Activated CD8-positive, alpha-beta memory T cell treated with anti-CD3 and anti-CD28 coated beads for 36 hours (primary cell): ENCODE measurements around the gene EFR3B. TPM values are rescaled to one million over a fixed set of nuclear protein-coding genes. Genes with fewer than 3 reads are reported as not detected.

Source experiments
- CTCF ChIA-PET: fragments of 350-600 bp; sonication (Branson Sonifier 250); formaldehyde crosslinking; loops from one replicate; lab custom pipeline; 2021; ENCODE audit warnings: antibody characterized with exemption; lab: Charles Lee
- POLR2A ChIA-PET: fragments of 350-600 bp; sonication (Branson Sonifier 250); formaldehyde crosslinking; loops from one replicate; lab custom pipeline; 2021; ENCODE audit warnings: antibody characterized with exemption; lab: Charles Lee
- total RNA-seq, 2 experiments: library from RNA; stranded (reverse); gene quantifications; one replicate each; pipeline ENCODE4 v1.2.3, GENCODE V29; 2021

The EFR3B gene
- total RNA-seq, 2 experiments from 2014 or later = 0.17 to 0.25 TPM

GRCh38 chr2:25062511-25062917, 20.6 kb downstream of the EFR3B start:
- POLR2A ChIA-PET = no interaction called here
- CTCF ChIA-PET = no interaction called here

GRCh38 chr2:25063876-25064660, 22.2 kb downstream of the EFR3B start:
- ChIA-PET POLR2A (interaction anchor here (0.8 kb wide), 1 partner anchor 28 kb away, joined by 3 read pairs; no protein-coding TSS in a partner anchor), CTCF (interaction anchor here (1.3 kb wide), 1 partner anchor 9 kb away, joined by 3 read pairs; no protein-coding TSS in a partner anchor)

GRCh38 chr2:25065768-25066167, 23.9 kb downstream of the EFR3B start:
- CTCF ChIA-PET = interaction anchor here (1.0 kb wide), 1 partner anchor 14 kb away, joined by 5 read pairs; no protein-coding TSS in a partner anchor
- POLR2A ChIA-PET = no interaction called here

- ChIA-PET CTCF (no interaction called here), POLR2A (no interaction called here)
These were observed 24.6 kb downstream of the EFR3B start for GRCh38 chr2:25066455-25066854.

GRCh38 chr2:25068217-25068616, 26.3 kb downstream of the EFR3B start:
- CTCF ChIA-PET = interaction anchor here (0.7 kb wide), 1 partner anchor 12 kb away, joined by 3 read pairs; no protein-coding TSS in a partner anchor
- POLR2A ChIA-PET = no interaction called here

- ChIA-PET CTCF (no interaction called here), POLR2A (no interaction called here)
These were observed 30.1 kb downstream of the EFR3B start for GRCh38 chr2:25071966-25072365.

GRCh38 chr2:25072606-25073005, 30.7 kb downstream of the EFR3B start:
- CTCF ChIA-PET = interaction anchor here (1.0 kb wide), 1 partner anchor 8 kb away, joined by 3 read pairs; no protein-coding TSS in a partner anchor
- POLR2A ChIA-PET = no interaction called here

GRCh38 chr2:25073025-25073424, 31.1 kb downstream of the EFR3B start:
- POLR2A ChIA-PET = no interaction called here
- CTCF ChIA-PET = interaction anchor here (0.5 to 1.0 kb wide), 2 partner anchors 9 to 86 kb away, joined by 3 to 4 read pairs; no protein-coding TSS in a partner anchor

- POLR2A ChIA-PET = no interaction called here
- CTCF ChIA-PET = no interaction called here
These were observed 32.0 kb downstream of the EFR3B start for GRCh38 chr2:25073914-25074313.

GRCh38 chr2:25074826-25075225, 33.0 kb downstream of the EFR3B start:
- CTCF ChIA-PET = no interaction called here
- POLR2A ChIA-PET = no interaction called here

- ChIA-PET POLR2A (no interaction called here), CTCF (no interaction called here)
These were observed 34.9 kb downstream of the EFR3B start for GRCh38 chr2:25076749-25077148.

GRCh38 chr2:25077789-25078169, 35.9 kb downstream of the EFR3B start:
- POLR2A ChIA-PET = no interaction called here
- CTCF ChIA-PET = no interaction called here

- POLR2A ChIA-PET = interaction anchor here (0.6 kb wide), 1 partner anchor 132 kb away, joined by 5 read pairs; no protein-coding TSS in a partner anchor
- CTCF ChIA-PET = no interaction called here
These were observed 36.5 kb downstream of the EFR3B start for GRCh38 chr2:25078170-25079049.

- POLR2A ChIA-PET = no interaction called here
- CTCF ChIA-PET = no interaction called here
These were observed 37.3 kb downstream of the EFR3B start for GRCh38 chr2:25079050-25079635.

GRCh38 chr2:25081237-25081790, 39.4 kb downstream of the EFR3B start:
- CTCF ChIA-PET = no interaction called here
- POLR2A ChIA-PET = interaction anchor here (0.5 kb wide), 1 partner anchor 10 kb away, joined by 3 read pairs; no protein-coding TSS in a partner anchor

- ChIA-PET POLR2A (no interaction called here), CTCF (no interaction called here)
These were observed 40.2 kb downstream of the EFR3B start for GRCh38 chr2:25082002-25082622.

GRCh38 chr2:25085761-25086560, 44.1 kb downstream of the EFR3B start:
- ChIA-PET CTCF (no interaction called here), POLR2A (no interaction called here)
